ENCODE data around the gene PDGFB. TPM values are rescaled to one million over a fixed set of nuclear protein-coding genes. Genes with fewer than 3 reads are reported as not detected.

PDGFB gene
- total RNA-seq, 2 experiments from 2014 or later = 0.45 to 0.69 TPM

DNA sequence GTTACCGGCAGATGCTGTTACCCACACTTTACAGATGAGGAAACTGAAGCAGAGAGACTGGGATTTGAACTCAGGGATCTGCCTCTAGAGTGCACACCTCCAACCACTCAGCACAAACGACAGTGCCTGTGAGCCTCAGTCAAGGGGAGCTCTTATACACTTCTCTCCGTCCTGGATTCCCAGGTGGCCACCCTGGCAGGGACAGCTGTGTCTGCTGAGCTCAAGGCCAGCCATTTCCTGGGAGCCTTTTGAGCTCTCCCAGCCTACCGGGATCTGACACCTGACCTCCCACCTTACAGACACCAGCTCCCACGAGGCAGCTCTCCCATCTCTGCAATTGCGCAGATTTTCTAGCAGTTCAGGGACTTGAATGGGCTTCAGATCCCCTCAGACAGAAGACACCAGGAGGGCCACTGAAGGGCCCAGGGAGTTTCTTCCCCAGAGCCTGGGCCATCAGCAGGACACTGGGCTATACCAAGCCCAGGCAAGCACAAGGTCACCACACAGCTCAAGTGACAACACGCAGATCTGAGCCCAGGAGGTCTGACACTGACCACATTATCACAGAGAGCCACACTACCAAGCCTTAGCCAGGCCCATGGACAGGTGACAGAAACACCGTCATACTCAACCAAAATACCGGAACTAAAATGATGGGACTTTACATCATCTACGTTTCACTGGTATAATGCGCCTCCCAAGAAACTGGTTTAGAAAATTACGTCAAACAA, 17.1 kb downstream of the PDGFB start:
- intact Hi-C loops (cut with DNase I, micrococcal nuclease) = no loop called here
- DNase-seq = no peak
- ChIA-PET CTCF (no interaction called here), POLR2A (no interaction called here)
- Mint-ChIP-seq H3K27me3 (peaks cover 7% of the 10 kb centered on the region), H3K4me1 (ENCODE audit: low read depth) (peaks cover 10% of the 10 kb centered on the region), H3K9me3 (no peaks in the 10 kb centered on the region), H3K4me3 (no peak overlapping the region), H3K36me3 (ENCODE audit: low read depth) (peaks cover 47% of the 10 kb centered on the region), H3K27ac (no peak overlapping the region)
- Histone ChIP-seq H3K27ac (ENCODE audit: low read depth in 1 of 2, low read length in 2 of 2) (no peak overlapping the region), H3K4me1 (ENCODE audit: insufficient read depth, low read length) (peaks cover 4% of the 10 kb centered on the region), H3K27me3 (ENCODE audit: control insufficient read depth in 1 of 2, insufficient read depth in 2 of 2, low read length in 2 of 2) (peaks cover 0 to 2% of the 10 kb centered on the region in 2 experiments), H3K4me3 (ENCODE audit: low read length) (no peak overlapping the region), H3K36me3 (ENCODE audit: insufficient read depth, low read length) (peaks cover 72% of the 10 kb centered on the region), H3K9me3 (ENCODE audit: control insufficient read depth in 1 of 2, insufficient read depth in 1 of 2, low read length in 2 of 2) (no peaks in the 10 kb centered on the region)
- ATAC-seq (ENCODE audit: poor library complexity) = no peak
- TF ChIP-seq, protein P1, sequence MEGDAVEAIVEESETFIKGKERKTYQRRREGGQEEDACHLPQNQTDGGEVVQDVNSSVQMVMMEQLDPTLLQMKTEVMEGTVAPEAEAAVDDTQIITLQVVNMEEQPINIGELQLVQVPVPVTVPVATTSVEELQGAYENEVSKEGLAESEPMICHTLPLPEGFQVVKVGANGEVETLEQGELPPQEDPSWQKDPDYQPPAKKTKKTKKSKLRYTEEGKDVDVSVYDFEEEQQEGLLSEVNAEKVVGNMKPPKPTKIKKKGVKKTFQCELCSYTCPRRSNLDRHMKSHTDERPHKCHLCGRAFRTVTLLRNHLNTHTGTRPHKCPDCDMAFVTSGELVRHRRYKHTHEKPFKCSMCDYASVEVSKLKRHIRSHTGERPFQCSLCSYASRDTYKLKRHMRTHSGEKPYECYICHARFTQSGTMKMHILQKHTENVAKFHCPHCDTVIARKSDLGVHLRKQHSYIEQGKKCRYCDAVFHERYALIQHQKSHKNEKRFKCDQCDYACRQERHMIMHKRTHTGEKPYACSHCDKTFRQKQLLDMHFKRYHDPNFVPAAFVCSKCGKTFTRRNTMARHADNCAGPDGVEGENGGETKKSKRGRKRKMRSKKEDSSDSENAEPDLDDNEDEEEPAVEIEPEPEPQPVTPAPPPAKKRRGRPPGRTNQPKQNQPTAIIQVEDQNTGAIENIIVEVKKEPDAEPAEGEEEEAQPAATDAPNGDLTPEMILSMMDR (IDR thresholded peaks at IDR 0.05) = no peak

- H3K4me3 ChIP-seq (ENCODE audit: low read length) = no peak overlapping the region
- Mint-ChIP-seq H3K27me3 (peaks cover 7% of the 10 kb centered on the region), H3K4me3 (no peak overlapping the region), H3K27ac (no peak overlapping the region), H3K36me3 (ENCODE audit: low read depth) (peaks cover 44% of the 10 kb centered on the region), H3K9me3 (no peaks in the 10 kb centered on the region), H3K4me1 (ENCODE audit: low read depth) (peaks cover 10% of the 10 kb centered on the region)
- ChIA-PET CTCF (no interaction called here), POLR2A (no interaction called here)
- TF ChIP-seq, protein P1 (IDR thresholded peaks at IDR 0.05) = no peak
- no peak for DNase-seq
- intact Hi-C loops (cut with DNase I, micrococcal nuclease) = no loop called here
- peaks cover 0 to 2% of the 10 kb centered on the region in 2 experiments for H3K27me3 ChIP-seq (ENCODE audit: control insufficient read depth in 1 of 2, insufficient read depth in 2 of 2, low read length in 2 of 2)
- H3K36me3 ChIP-seq (ENCODE audit: insufficient read depth, low read length) = peaks cover 65% of the 10 kb centered on the region
- H3K9me3 ChIP-seq (ENCODE audit: control insufficient read depth in 1 of 2, insufficient read depth in 1 of 2, low read length in 2 of 2) = peaks cover 0 to 5% of the 10 kb centered on the region in 2 experiments
- peaks cover 4% of the 10 kb centered on the region for H3K4me1 ChIP-seq (ENCODE audit: insufficient read depth, low read length)
- ATAC-seq (ENCODE audit: poor library complexity) = no peak
- no peak overlapping the region for H3K27ac ChIP-seq (ENCODE audit: low read depth in 1 of 2, low read length in 2 of 2)
These were observed 18.4 kb downstream of the PDGFB start for GRCh38 chr22:39226353-39226752.

- Mint-ChIP-seq H3K27me3 (peaks cover 5% of the 10 kb centered on the region), H3K27ac (no peak overlapping the region), H3K4me3 (no peak overlapping the region), H3K4me1 (ENCODE audit: low read depth) (peaks cover 9% of the 10 kb centered on the region), H3K9me3 (no peaks in the 10 kb centered on the region), H3K36me3 (ENCODE audit: low read depth) (peaks cover 48% of the 10 kb centered on the region)
- Histone ChIP-seq H3K4me1 (ENCODE audit: insufficient read depth, low read length) (peaks cover 4% of the 10 kb centered on the region), H3K9me3 (ENCODE audit: control insufficient read depth in 1 of 2, insufficient read depth in 1 of 2, low read length in 2 of 2) (peaks cover 0 to 5% of the 10 kb centered on the region in 2 experiments), H3K27me3 (ENCODE audit: control insufficient read depth in 1 of 2, insufficient read depth in 2 of 2, low read length in 2 of 2) (peaks cover 0 to 2% of the 10 kb centered on the region in 2 experiments), H3K27ac (ENCODE audit: low read depth in 1 of 2, low read length in 2 of 2) (no peak overlapping the region), H3K4me3 (ENCODE audit: low read length) (no peak overlapping the region), H3K36me3 (ENCODE audit: insufficient read depth, low read length) (peaks cover 58% of the 10 kb centered on the region)
- DNase-seq (no peak), ATAC-seq (ENCODE audit: poor library complexity) (no peak)
- TF ChIP-seq, protein P1 (IDR thresholded peaks at IDR 0.05) = no peak
- ChIA-PET CTCF (no interaction called here), POLR2A (no interaction called here)
- intact Hi-C loops (cut with DNase I, micrococcal nuclease) = no loop called here
These were observed 19.2 kb downstream of the PDGFB start for GRCh38 chr22:39225591-39225990.

Data from CD4-positive, alpha-beta T cell (primary cell).